Chondrocyte (in vitro differentiated cells): ENCODE data around the gene STPG2. TPM values are rescaled to one million over a fixed set of nuclear protein-coding genes. Genes with fewer than 3 reads are reported as not detected.

ENCODE experiments used
- DNase-seq: peaks from one replicate; pipeline ENCODE4 v3.0.0; 2021; ENCODE audit warnings: mixed read lengths, low spot score
- H3K27ac Mint-ChIP-seq: one replicate; pipeline ENCODE4 v1.8.0; 2021; ENCODE audit warnings: mild to moderate bottlenecking, moderate library complexity, mixed read lengths; ENCODE audit not compliant: unreplicated experiment
- H3K27me3 Mint-ChIP-seq: 2 replicates; pipeline ENCODE4 v1.8.0; 2021; ENCODE audit warnings: low read depth, mixed read lengths
- H3K36me3 Mint-ChIP-seq: 2 replicates; pipeline ENCODE4 v1.8.0; 2021; ENCODE audit warnings: low read depth, mixed read lengths
- H3K4me1 Mint-ChIP-seq: 2 replicates; pipeline ENCODE4 v1.8.0; 2021; ENCODE audit warnings: low read depth, mild to moderate bottlenecking, mixed read lengths
- H3K4me3 Mint-ChIP-seq: one replicate; pipeline ENCODE4 v1.8.0; 2021; ENCODE audit warnings: mild to moderate bottlenecking, moderate library complexity, mixed read lengths; ENCODE audit not compliant: unreplicated experiment
- H3K9me3 Mint-ChIP-seq: 2 replicates; pipeline ENCODE4 v1.8.0; 2021; ENCODE audit warnings: low read depth, mixed read lengths
- CTCF ChIP-seq: fragments of 200-600 bp; sonication (generic); IDR thresholded peaks from 2 replicates; pipeline ENCODE4 v1.5.0; 2021; ENCODE audit warnings: antibody characterized with exemption, mild to moderate bottlenecking, moderate library complexity
- total RNA-seq: library from RNA; stranded (reverse); gene quantifications from 3 replicates; pipeline ENCODE4 v1.2.1, GENCODE V29; 2021

STPG2 gene
- total RNA-seq, 1 donor from 2014 or later: 0.12 TPM

- no peak for DNase-seq
- Mint-ChIP-seq H3K36me3 (peaks cover 2% of the 10 kb centered on the region), H3K4me3 (no peak overlapping the region), H3K4me1 (no peaks in the 10 kb centered on the region), H3K9me3 (peaks cover 13% of the 10 kb centered on the region), H3K27me3 (peaks cover 5% of the 10 kb centered on the region), H3K27ac (no peak overlapping the region)
- no peak for TF ChIP-seq CTCF
These were observed 74.8 kb downstream of the STPG2 start for GRCh38 chr4:98068495-98068894.

- DNase-seq: peak; percentile 59
- H3K27ac Mint-ChIP-seq: no peak overlapping the region
- H3K36me3 Mint-ChIP-seq: no peaks in the 10 kb centered on the region
- H3K4me1 Mint-ChIP-seq: no peaks in the 10 kb centered on the region
- no peak for TF ChIP-seq CTCF
- H3K27me3 Mint-ChIP-seq: peaks cover 7% of the 10 kb centered on the region
- H3K9me3 Mint-ChIP-seq: peaks cover 30% of the 10 kb centered on the region
- H3K4me3 Mint-ChIP-seq: no peak overlapping the region
These were observed 87.3 kb downstream of the STPG2 start for GRCh38 chr4:98055800-98056501.

- Mint-ChIP-seq H3K4me3 (no peak overlapping the region), H3K9me3 (peaks cover 14% of the 10 kb centered on the region), H3K4me1 (no peaks in the 10 kb centered on the region), H3K27me3 (peaks cover 14% of the 10 kb centered on the region), H3K27ac (no peak overlapping the region), H3K36me3 (no peaks in the 10 kb centered on the region)
- no peak for TF ChIP-seq CTCF
- no peak for DNase-seq
These were observed 96.6 kb downstream of the STPG2 start for GRCh38 chr4:98046665-98047064.

GRCh38 chr4:98030059-98030458, 113.2 kb downstream of the STPG2 start:
- Mint-ChIP-seq H3K4me3 (no peak overlapping the region), H3K27ac (no peak overlapping the region), H3K9me3 (peaks cover 30% of the 10 kb centered on the region), H3K36me3 (no peaks in the 10 kb centered on the region), H3K4me1 (no peaks in the 10 kb centered on the region), H3K27me3 (no peaks in the 10 kb centered on the region)
- no peak for DNase-seq
- TF ChIP-seq CTCF: no peak

GRCh38 chr4:98027827-98028226, 115.4 kb downstream of the STPG2 start:
- H3K4me3 Mint-ChIP-seq: no peak overlapping the region
- H3K36me3 Mint-ChIP-seq: no peaks in the 10 kb centered on the region
- H3K27me3 Mint-ChIP-seq: no peaks in the 10 kb centered on the region
- no peaks in the 10 kb centered on the region for H3K4me1 Mint-ChIP-seq
- H3K9me3 Mint-ChIP-seq: peaks cover 32% of the 10 kb centered on the region
- H3K27ac Mint-ChIP-seq: no peak overlapping the region
- DNase-seq: no peak
- peak; percentile 30 for TF ChIP-seq CTCF
